CD14-positive monocyte (primary cell): Measurements from ENCODE around the gene AFAP1L1. TPM values are rescaled to one million over a fixed set of nuclear protein-coding genes. Genes with fewer than 3 reads are reported as not detected.
A peak's percentile ranks its signal among the peaks of the same experiment; 100 is the strongest.

ENCODE experiments used
- DNase-seq, 3 donors: peaks; one replicate each; pipeline ENCODE4 v3.0.0-alpha.2; 2011 to 2022
- H2AFZ ChIP-seq: 2 replicates; pipeline ENCODE4 v1.6.0; 2012; ENCODE audit warnings: mild to moderate bottlenecking, low read depth, low read length, inconsistent platforms; ENCODE audit not compliant: insufficient read depth, poor library complexity, severe bottlenecking
- H3K27ac ChIP-seq, 2 donors: 1 replicate in 1 of 2; 2 replicates in 1 of 2; pipeline ENCODE4 v1.5.1; 2012 to 2013; ENCODE audit warnings: low read length in 2 of 2, control low read depth in 1 of 2, inconsistent platforms in 1 of 2, low read depth in 1 of 2, mild to moderate bottlenecking in 1 of 2
- H3K27me3 ChIP-seq, 2 donors: one replicate each; pipeline versions ENCODE4 v1.6.0 to v1.6.1; 2011 to 2013; ENCODE audit warnings: low read length in 2 of 2; ENCODE audit not compliant: control insufficient read depth in 2 of 2, insufficient read depth in 2 of 2
- H3K36me3 ChIP-seq, 2 donors: replicated peaks in 1 of 2; 1 replicate in 1 of 2; 2 replicates in 1 of 2; pipeline versions ENCODE4 v1.5.1 to v1.6.1; 2012 to 2013; ENCODE audit warnings: low read length in 2 of 2, control low read depth in 1 of 2, inconsistent platforms in 1 of 2, mild to moderate bottlenecking in 1 of 2; ENCODE audit not compliant: insufficient read depth in 2 of 2, control insufficient read depth in 1 of 2
- H3K4me1 ChIP-seq, 2 donors: 1 replicate in 1 of 2; 2 replicates in 1 of 2; pipeline versions ENCODE4 v1.5.1 to v1.6.1; 2012 to 2013; ENCODE audit warnings: low read length in 2 of 2, control low read depth in 1 of 2, inconsistent platforms in 1 of 2, mild to moderate bottlenecking in 1 of 2, moderate library complexity in 1 of 2; ENCODE audit not compliant: insufficient read depth in 2 of 2, control insufficient read depth in 1 of 2
- H3K4me2 ChIP-seq: replicated peaks from 2 replicates; pipeline ENCODE3; 2012; ENCODE audit warnings: low read length, moderate library complexity, mild to moderate bottlenecking; ENCODE audit not compliant: poor library complexity, severe bottlenecking; ENCODE audit errors: extremely low read depth
- H3K4me3 ChIP-seq, 3 experiments: fragments of 200-600 bp in 1 of 3; sonication (generic) in 1 of 3; replicated peaks in 1 of 3; 1 replicate in 2 of 3; 2 replicates in 1 of 3; pipeline ENCODE4 v1.5.1; 2011 to 2013; ENCODE audit warnings: low read length in 3 of 3, mild to moderate bottlenecking in 3 of 3, control low read depth in 2 of 3, low read depth in 2 of 3, inconsistent platforms in 1 of 3, moderate library complexity in 1 of 3
- H3K79me2 ChIP-seq: 2 replicates; pipeline ENCODE4 v1.6.0; 2012; ENCODE audit warnings: mild to moderate bottlenecking, control low read depth, inconsistent platforms, low read length, moderate library complexity; ENCODE audit not compliant: insufficient read depth
- H3K9ac ChIP-seq: 2 replicates; pipeline ENCODE4 v1.6.0; 2017; ENCODE audit warnings: low read length, mild to moderate bottlenecking; ENCODE audit not compliant: insufficient read depth, poor library complexity, severe bottlenecking
- H3K9me3 ChIP-seq, 2 donors: replicated peaks in 1 of 2; 1 replicate in 1 of 2; 2 replicates in 1 of 2; pipeline versions ENCODE4 v1.5.1 to v1.6.1; 2012 to 2013; ENCODE audit warnings: low read length in 2 of 2, control low read depth in 1 of 2; ENCODE audit not compliant: control insufficient read depth in 1 of 2, insufficient read depth in 1 of 2
- H4K20me1 ChIP-seq: 2 replicates; pipeline ENCODE4 v1.6.0; 2012; ENCODE audit warnings: mild to moderate bottlenecking, low read length, control low read depth, moderate library complexity; ENCODE audit not compliant: insufficient read depth
- H3K27ac Mint-ChIP-seq, 7 donors: one replicate each; pipeline ENCODE4 v1.8.0; 2020; ENCODE audit warnings: mild to moderate bottlenecking in 7 of 7, mixed read lengths in 7 of 7, moderate library complexity in 6 of 7, inconsistent platforms in 2 of 7
- H3K27me3 Mint-ChIP-seq, 3 donors: one replicate each; pipeline ENCODE4 v1.8.0; 2021 to 2022; ENCODE audit warnings: low read depth in 3 of 3, mild to moderate bottlenecking in 3 of 3, mixed read lengths in 3 of 3, moderate library complexity in 3 of 3, inconsistent platforms in 1 of 3
- H3K36me3 Mint-ChIP-seq, 2 donors: one replicate each; pipeline ENCODE4 v1.8.0; 2020; ENCODE audit warnings: mixed read lengths in 2 of 2, inconsistent platforms in 1 of 2, mild to moderate bottlenecking in 1 of 2
- H3K4me1 Mint-ChIP-seq: one replicate; pipeline ENCODE4 v1.8.0; 2020; ENCODE audit warnings: mild to moderate bottlenecking, mixed read lengths
- H3K4me3 Mint-ChIP-seq, 2 donors: one replicate each; pipeline ENCODE4 v1.8.0; 2020; ENCODE audit warnings: mild to moderate bottlenecking in 2 of 2, mixed read lengths in 2 of 2, moderate library complexity in 1 of 2
- H3K9me3 Mint-ChIP-seq, 7 donors: one replicate each; pipeline ENCODE4 v1.8.0; 2020 to 2022; ENCODE audit warnings: mixed read lengths in 7 of 7, mild to moderate bottlenecking in 6 of 7, moderate library complexity in 6 of 7, inconsistent platforms in 2 of 7
- CTCF ChIP-seq: fragments of 200-600 bp; IDR thresholded peaks from one replicate; pipeline ENCODE4 v1.8.0; 2022; ENCODE audit warnings: antibody characterized with exemption, mild to moderate bottlenecking
- WGBS: methylation state at CpG from one replicate; pipeline ENCODE4 v1.1.5; 2013; ENCODE audit warnings: missing lambda C conversion rate; ENCODE audit not compliant: insufficient coverage; 5-methylcytosine and 5-hydroxymethylcytosine counted together
- intact Hi-C, 2 donors: fragments of 100-400 bp; cut with micrococcal nuclease; formaldehyde crosslinking; loops; one replicate each; pipeline versions ENCODE4 v1.15.0 to v1.15.1; 2023
- polyA plus RNA-seq, 3 donors: library from polyadenylated mRNA; depleted of rRNA in 1 of 3; unstranded in 2 of 3; stranded (reverse) in 1 of 3; fragments of 300-500 nt in 2 of 3; fragments of >200 nt in 1 of 3; fragmentation: Illumina TruSeq in 2 of 3; gene quantifications; 1 replicate in 2 of 3; 2 replicates in 1 of 3; pipeline ENCODE4 v1.2.3, GENCODE V29; 2012 to 2021

AFAP1L1 gene
- polyA plus RNA-seq, 3 donors = not detected

DNA sequence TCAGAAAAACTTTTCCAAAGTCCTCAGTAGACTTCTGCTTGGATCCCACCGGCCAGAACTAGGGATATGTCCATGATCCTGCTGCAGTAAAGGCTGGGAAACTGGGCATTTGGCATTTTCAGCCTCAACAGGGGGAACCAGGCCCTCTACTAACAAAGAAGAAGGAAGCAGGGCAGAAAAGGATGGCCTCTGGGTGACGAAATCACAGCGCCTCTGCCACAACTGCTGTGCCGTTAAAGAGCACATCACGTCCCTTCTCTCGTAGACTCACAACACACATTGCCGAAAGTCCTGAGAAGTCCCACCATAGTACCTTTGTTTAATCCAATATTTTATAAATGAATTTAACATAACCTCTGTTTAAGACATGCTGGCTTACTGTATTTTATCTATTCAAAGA, 10.4 kb upstream of the AFAP1L1 start:
- no peaks in the 10 kb centered on the region for H4K20me1 ChIP-seq
- no peak overlapping the region for H3K4me3 ChIP-seq
- H3K27me3 ChIP-seq = no peaks in the 10 kb centered on the region
- Mint-ChIP-seq H3K9me3 (no peaks in the 10 kb centered on the region), H3K4me1 (peaks cover 19% of the 10 kb centered on the region), H3K27me3 (peaks cover 2 to 9% (median 2%) of the 10 kb centered on the region in 3 donors), H3K36me3 (no peaks in the 10 kb centered on the region), H3K4me3 (peak overlapping the region in 1 of 2 donors; percentile 48), H3K27ac (peak overlapping the region in 1 of 7 donors; percentile 50)
- no peaks in the 10 kb centered on the region for H3K79me2 ChIP-seq
- peak in 2 of 3 donors; percentile 13 to 23 for DNase-seq
- H3K27ac ChIP-seq = no peak overlapping the region
- peak overlapping the region; percentile 46 for H3K4me2 ChIP-seq
- H3K4me1 ChIP-seq = peaks cover 7 to 12% of the 10 kb centered on the region in 2 donors
- peak overlapping the region; percentile 46 for H2AFZ ChIP-seq
- no peak for TF ChIP-seq CTCF
- H3K9me3 ChIP-seq = no peaks in the 10 kb centered on the region
- no peak overlapping the region for H3K9ac ChIP-seq
- intact Hi-C loops = no loop called here
- H3K36me3 ChIP-seq = no peaks in the 10 kb centered on the region
- 23% methylated on average over 5 of the region's 7 CpGs for WGBS

DNA sequence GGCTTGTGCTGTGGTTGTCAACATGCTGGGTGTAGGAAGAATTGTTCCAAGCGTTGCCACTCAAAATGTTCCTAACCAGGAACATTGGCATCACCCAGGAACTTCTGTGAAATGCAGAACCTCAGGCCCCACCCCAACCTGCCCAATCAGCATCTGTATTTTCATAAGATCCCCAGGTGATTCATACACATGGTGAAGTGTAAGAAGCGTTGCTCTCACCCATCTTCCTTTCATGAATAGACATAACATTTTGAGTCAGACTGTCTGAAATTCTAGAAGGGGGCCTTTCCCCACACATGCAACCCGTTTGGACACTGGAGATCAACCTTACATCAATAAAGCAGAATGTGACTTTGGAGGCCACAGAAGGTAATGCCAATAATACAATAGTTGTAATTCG, 9.3 kb upstream of the AFAP1L1 start:
- DNase-seq = no peak
- intact Hi-C loops = no loop called here
- Mint-ChIP-seq H3K4me3 (no peak overlapping the region), H3K36me3 (no peaks in the 10 kb centered on the region), H3K9me3 (peaks cover 0 to under 1% (median 0%) of the 10 kb centered on the region in 7 donors), H3K27ac (peak overlapping the region in 1 of 7 donors; percentile 37), H3K27me3 (peaks cover 2 to 9% (median 2%) of the 10 kb centered on the region in 3 donors), H3K4me1 (peaks cover 19% of the 10 kb centered on the region)
- Histone ChIP-seq H3K4me3 (no peak overlapping the region), H3K79me2 (no peaks in the 10 kb centered on the region), H3K27ac (no peak overlapping the region), H3K9ac (no peak overlapping the region), H3K9me3 (no peaks in the 10 kb centered on the region), H3K4me2 (no peak overlapping the region), H4K20me1 (no peaks in the 10 kb centered on the region), H3K36me3 (no peaks in the 10 kb centered on the region), H3K27me3 (no peaks in the 10 kb centered on the region), H2AFZ (no peak overlapping the region), H3K4me1 (peaks cover 7 to 12% of the 10 kb centered on the region in 2 donors)
- no peak for TF ChIP-seq CTCF
- 100% methylated on average over 2 of the region's 4 CpGs for WGBS
